Activated B cell treated with CpG ODN at 0.5 μM for 24 hours (primary cell): ENCODE results near the gene SMPD3. TPM values are rescaled to one million over a fixed set of nuclear protein-coding genes. Genes with fewer than 3 reads are reported as not detected.
A peak's percentile ranks its signal among the peaks of the same experiment; 100 is the strongest.

Experiments
- ATAC-seq: fragments of 200-7000 bp; cut with Tn5 transposase; one replicate; pipeline ENCODE4 v1.10.0; 2021; ENCODE audit warnings: low read depth, mild to moderate bottlenecking, moderate library complexity
- CTCF ChIA-PET: fragments of 350-600 bp; sonication (Branson Sonifier 250); formaldehyde crosslinking; loops from one replicate; lab custom pipeline; 2021; ENCODE audit warnings: antibody characterized with exemption; lab: Charles Lee
- POLR2A ChIA-PET: fragments of 350-600 bp; sonication (Branson Sonifier 250); formaldehyde crosslinking; loops from one replicate; lab custom pipeline; 2021; ENCODE audit warnings: antibody characterized with exemption; lab: Charles Lee
- DNase-seq: peaks from one replicate; pipeline ENCODE4 v3.0.0; 2022
- H3K27ac Mint-ChIP-seq: one replicate; pipeline ENCODE4 v1.8.0; 2020; ENCODE audit warnings: mixed read lengths
- H3K27me3 Mint-ChIP-seq: one replicate; pipeline ENCODE4 v1.8.0; 2021; ENCODE audit warnings: mixed read lengths
- H3K36me3 Mint-ChIP-seq: one replicate; pipeline ENCODE4 v1.8.0; 2021; ENCODE audit warnings: low read depth, mixed read lengths
- H3K4me1 Mint-ChIP-seq: one replicate; pipeline ENCODE4 v1.8.0; 2021; ENCODE audit warnings: mixed read lengths
- H3K4me3 Mint-ChIP-seq: one replicate; pipeline ENCODE4 v1.8.0; 2020; ENCODE audit warnings: mild to moderate bottlenecking, mixed read lengths
- H3K9me3 Mint-ChIP-seq: one replicate; pipeline ENCODE4 v1.8.0; 2020; ENCODE audit warnings: mixed read lengths
- CTCF ChIP-seq: fragments of 200-600 bp; IDR thresholded peaks from one replicate; pipeline ENCODE4 v1.8.0; 2022; ENCODE audit warnings: antibody characterized with exemption, mild to moderate bottlenecking
- intact Hi-C: fragments of 100-400 bp; cut with micrococcal nuclease; formaldehyde crosslinking; loops from one replicate; pipeline ENCODE4 v1.15.1; 2024
- total RNA-seq: library from RNA; stranded (reverse); gene quantifications from 2 replicates; pipeline ENCODE4 v1.2.3, GENCODE V29; 2022

Gene SMPD3
- total RNA-seq, 1 donor from 2014 or later: 0.35 TPM

GRCh38 chr16:68369697-68370580 is 78.4 kb downstream of the SMPD3 start:
- H3K4me3 Mint-ChIP-seq: no peak overlapping the region
- CTCF ChIA-PET: no interaction called here

GRCh38 chr16:68369168-68369567 is 79.1 kb downstream of the SMPD3 start:
- POLR2A ChIA-PET: interaction anchor here (0.6 kb wide), 1 partner anchor 294 kb away, joined by 3 read pairs; no protein-coding TSS in a partner anchor
- TF ChIP-seq CTCF: no peak
- H3K9me3 Mint-ChIP-seq: no peaks in the 10 kb centered on the region
- peaks cover 54% of the 10 kb centered on the region for H3K4me1 Mint-ChIP-seq
- DNase-seq (no peak), ATAC-seq (no peak)
- H3K36me3 Mint-ChIP-seq: no peaks in the 10 kb centered on the region
- H3K4me3 Mint-ChIP-seq: peak overlapping the region; percentile 44
- peaks cover 6% of the 10 kb centered on the region for H3K27me3 Mint-ChIP-seq
- peak overlapping the region; percentile 50 for H3K27ac Mint-ChIP-seq
- intact Hi-C loops: loop anchor here (5.0 kb wide), 2 partner anchors 78 to 98 kb away; partner anchors contain the start of gene SMPD3
- CTCF ChIA-PET: interaction anchor here (1.1 to 1.5 kb wide), 2 partner anchors 141 to 755 kb away, joined by 4 to 5 read pairs; no protein-coding TSS in a partner anchor

More at GRCh38 chr16:68369697-68370580, 78.4 kb downstream of the SMPD3 start:
- peaks cover 6% of the 10 kb centered on the region for H3K27me3 Mint-ChIP-seq
- no peaks in the 10 kb centered on the region for H3K36me3 Mint-ChIP-seq
- H3K9me3 Mint-ChIP-seq: no peaks in the 10 kb centered on the region
- ATAC-seq (peak; percentile 19), DNase-seq (no peak)
- peaks cover 48% of the 10 kb centered on the region for H3K4me1 Mint-ChIP-seq
- peak overlapping the region; percentile 50 for H3K27ac Mint-ChIP-seq
- POLR2A ChIA-PET: no interaction called here
- intact Hi-C loops: loop anchor here (5.0 kb wide), 2 partner anchors 77 to 97 kb away; partner anchors contain the start of gene SMPD3
- no peak for TF ChIP-seq CTCF

GRCh38 chr16:68368301-68368888 is 79.9 kb downstream of the SMPD3 start:
- Mint-ChIP-seq H3K4me1 (peaks cover 54% of the 10 kb centered on the region), H3K27ac (peak overlapping the region; percentile 66), H3K36me3 (no peaks in the 10 kb centered on the region), H3K4me3 (peak overlapping the region; percentile 44), H3K27me3 (peaks cover 2% of the 10 kb centered on the region), H3K9me3 (no peaks in the 10 kb centered on the region)
- no peak for TF ChIP-seq CTCF
- intact Hi-C loops: loop anchor here (5.0 kb wide), 2 partner anchors 79 to 99 kb away; partner anchors contain the start of gene SMPD3
- CTCF ChIA-PET: interaction anchor here (0.6 to 1.5 kb wide), 4 partner anchors 25 to 756 kb away, joined by 3 to 5 read pairs (median 4); no protein-coding TSS in a partner anchor
- peak; percentile 78 for ATAC-seq
- POLR2A ChIA-PET: interaction anchor here (0.8 to 1.1 kb wide), 2 partner anchors 12 to 13 kb away, joined by 4 to 7 read pairs; no protein-coding TSS in a partner anchor
- no peak for DNase-seq

DNA sequence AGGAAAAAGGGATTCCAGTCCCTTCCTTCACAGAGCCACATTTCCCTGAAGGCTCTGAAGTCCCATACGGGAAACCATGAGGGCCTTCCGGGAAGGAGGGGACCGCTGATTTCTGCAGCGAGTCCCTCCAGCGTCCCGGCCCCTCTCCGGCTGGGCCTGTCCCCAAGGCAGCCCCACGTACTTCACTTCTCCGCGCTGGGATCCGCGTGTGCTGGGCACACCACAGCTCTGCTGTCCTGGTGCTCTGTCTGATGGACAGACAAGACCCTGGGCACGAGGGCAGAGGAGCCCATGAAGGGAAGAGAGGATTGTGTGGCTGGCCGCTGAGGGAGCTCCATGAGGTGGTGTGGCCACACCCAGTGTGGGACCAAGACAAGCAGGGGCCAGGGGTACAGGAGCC is 80.4 kb downstream of the SMPD3 start:
- H3K27ac Mint-ChIP-seq: peak overlapping the region; percentile 66
- ChIA-PET POLR2A (interaction anchor here (0.8 to 1.1 kb wide), 2 partner anchors 12 to 14 kb away, joined by 4 to 7 read pairs; no protein-coding TSS in a partner anchor), CTCF (interaction anchor here (0.6 to 1.6 kb wide), 5 partner anchors 26 to 757 kb away, joined by 3 to 5 read pairs (median 4); no protein-coding TSS in a partner anchor)
- intact Hi-C loops: loop anchor here (1.0 to 5.0 kb wide), 3 partner anchors 79 to 142 kb away; partner anchors contain the start of gene SMPD3
- DNase-seq (no peak), ATAC-seq (no peak)
- H3K27me3 Mint-ChIP-seq: no peaks in the 10 kb centered on the region
- TF ChIP-seq CTCF: no peak
- H3K4me1 Mint-ChIP-seq: peaks cover 54% of the 10 kb centered on the region
- no peaks in the 10 kb centered on the region for H3K9me3 Mint-ChIP-seq
- H3K36me3 Mint-ChIP-seq: no peaks in the 10 kb centered on the region
- no peak overlapping the region for H3K4me3 Mint-ChIP-seq
